Hematopoietic multipotent progenitor cell treated with erythropoietin and hydrocortisone succinate and interleukin-3 and kit ligand, for 15 days (in vitro differentiated cells): Measurements from ENCODE around the gene TPH1.

Experiments
- DNase-seq: peaks from one replicate; pipeline ENCODE4 v3.0.0-alpha.2; 2015; ENCODE audit warnings: low spot score

The TPH1 gene

DNA sequence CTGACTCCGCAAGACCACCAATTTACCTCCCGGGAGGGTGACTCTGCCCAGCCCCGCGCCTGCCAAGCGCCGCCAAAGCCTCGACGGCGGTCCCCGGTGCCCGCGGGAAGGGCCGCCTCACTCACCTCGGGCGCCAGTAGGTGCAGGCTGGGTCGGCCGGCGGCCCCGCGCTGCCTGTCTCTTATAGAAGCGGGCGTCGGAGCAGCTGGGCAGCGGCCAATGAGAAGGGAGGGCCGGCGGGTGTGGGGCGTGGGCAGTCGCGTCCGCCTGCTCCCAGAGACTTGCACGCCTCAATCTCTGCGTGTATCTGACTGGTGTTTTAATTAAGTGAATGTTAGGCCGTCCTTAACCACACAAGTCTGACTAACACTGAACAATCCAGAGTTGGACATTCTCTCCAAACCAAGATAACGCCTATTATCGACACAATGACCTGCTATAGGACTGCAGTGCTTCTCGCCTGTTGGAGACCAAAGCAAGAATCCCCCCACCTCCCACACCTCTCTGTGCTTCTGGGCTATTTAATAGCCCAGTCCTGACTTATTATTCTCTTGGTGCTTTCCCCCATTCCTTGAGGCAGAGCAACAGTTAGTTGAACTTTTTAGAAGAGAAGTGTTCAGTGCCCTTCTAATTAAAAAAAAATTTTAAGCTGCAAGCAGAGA lies at the start of gene TPH1:
TPH1 (minus strand) TSS at position 154 of the 662 bp plus-strand sequence. CDS start 5,507 bp downstream, outside the sequence.
- no peak for DNase-seq

DNA sequence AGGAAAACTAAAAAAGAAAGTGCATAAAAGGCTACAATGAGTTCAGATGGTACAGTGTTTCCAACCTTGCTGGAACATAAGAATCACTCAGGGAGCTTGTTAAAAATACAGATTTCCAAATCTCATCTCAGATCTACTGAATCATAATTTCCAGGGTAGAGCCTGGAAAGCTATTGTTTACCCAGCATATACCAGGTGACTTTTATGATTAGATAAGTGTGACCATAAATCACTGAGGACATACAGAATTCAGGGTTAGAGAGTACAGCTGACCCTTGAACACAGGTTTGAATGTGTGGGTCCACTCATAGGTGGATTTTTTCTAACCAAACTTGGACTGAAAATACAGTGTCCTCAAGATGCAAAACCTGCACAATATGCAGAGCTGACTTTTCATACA lies 47.9 kb upstream of the TPH1 start:
- DNase-seq = no peak

DNA sequence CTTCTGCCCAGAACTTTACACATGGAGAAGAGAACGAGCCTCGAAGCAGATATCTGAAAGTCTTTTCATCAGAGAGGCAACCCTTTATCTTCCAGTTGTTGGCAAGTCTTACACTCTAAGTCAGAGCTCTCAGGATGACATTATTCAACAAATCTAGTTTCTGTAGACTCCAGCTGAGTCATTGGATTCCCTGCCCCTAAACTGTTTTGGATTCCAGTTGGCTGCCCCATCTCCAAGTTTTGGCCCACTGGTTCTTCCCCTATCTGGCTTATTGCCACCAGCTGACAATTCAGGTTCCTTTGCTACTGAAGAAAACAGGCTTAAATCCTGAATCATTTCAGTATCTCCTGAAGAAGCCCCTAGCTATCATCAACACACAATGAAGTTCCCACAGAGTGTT lies 45.7 kb upstream of the TPH1 start:
- DNase-seq = no peak

DNA sequence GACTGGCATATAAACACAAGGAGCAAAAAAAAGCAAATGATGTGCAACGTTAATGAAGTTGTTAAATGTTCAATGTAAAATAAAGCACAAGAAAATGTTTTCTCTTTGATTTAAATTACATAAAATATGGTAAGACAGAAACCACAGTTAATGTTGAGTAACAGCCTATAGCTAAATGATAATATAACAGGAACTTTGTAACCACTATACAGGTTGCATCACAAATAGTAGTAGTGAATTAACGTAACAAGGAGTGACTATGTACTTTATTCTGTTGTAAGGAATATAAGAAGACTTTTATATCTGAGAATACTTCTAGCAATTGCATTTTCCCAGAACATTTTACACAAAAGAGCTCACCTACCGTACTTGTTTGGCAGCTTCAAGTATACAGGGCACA lies 42.9 kb upstream of the TPH1 start:
- DNase-seq = no peak

DNA sequence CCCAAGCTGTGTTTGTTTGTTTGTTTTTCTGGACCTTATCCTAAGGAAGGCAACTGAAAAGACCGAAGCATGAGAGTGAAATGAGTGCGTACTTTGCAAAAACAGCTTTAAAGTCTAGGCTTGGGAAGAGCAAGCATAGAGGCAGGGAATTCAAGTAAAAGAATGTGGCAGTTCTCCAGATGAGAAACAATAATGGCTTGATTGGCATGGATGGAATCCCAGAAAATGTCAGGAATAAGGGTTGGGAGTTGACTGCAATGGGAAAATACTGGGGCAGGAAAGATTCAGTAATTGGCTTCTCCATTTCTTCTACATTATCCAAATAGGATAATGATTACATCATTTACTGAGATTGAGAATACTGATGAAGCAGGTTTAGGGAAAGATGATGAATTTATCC lies 42.3 kb upstream of the TPH1 start:
- no peak for DNase-seq

DNA sequence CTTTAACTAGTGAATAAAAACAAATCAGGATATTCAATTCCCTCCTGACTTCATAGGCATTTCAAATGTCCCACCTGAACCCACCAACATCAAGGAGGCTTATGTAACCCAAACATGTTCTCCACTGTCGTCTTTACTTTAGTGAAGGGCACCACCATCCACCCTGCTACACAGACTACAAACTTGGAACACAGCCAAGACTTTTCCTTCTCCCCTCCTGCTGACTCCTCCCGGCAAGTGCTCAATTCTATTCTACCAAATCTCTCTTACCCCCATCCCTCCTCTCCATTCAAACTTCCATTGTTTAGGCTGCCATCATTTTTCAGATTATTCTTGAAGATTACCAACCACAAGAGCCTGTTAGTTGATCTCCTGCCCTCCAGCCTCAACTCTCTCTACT lies 35.5 kb upstream of the TPH1 start:
- DNase-seq = no peak

DNA sequence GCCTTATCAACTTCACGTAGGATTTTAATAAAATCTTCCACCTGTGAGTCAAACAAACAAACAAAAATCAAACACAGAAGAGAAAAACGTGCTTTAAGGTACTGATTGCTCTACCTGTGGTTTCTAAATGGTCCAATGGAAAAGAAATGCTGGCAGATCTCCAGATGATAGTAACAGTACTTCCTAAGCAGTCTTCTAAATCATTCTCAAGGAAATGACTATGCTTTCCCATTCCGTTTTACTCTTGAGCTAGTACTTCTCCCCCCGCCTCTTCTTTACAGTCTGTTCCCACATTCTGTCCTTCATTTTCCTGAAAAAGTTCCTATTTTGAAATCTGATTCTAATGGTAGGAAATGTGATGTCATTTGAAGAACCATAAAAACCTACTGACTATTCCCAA lies 34.4 kb upstream of the TPH1 start:
- no peak for DNase-seq

DNA sequence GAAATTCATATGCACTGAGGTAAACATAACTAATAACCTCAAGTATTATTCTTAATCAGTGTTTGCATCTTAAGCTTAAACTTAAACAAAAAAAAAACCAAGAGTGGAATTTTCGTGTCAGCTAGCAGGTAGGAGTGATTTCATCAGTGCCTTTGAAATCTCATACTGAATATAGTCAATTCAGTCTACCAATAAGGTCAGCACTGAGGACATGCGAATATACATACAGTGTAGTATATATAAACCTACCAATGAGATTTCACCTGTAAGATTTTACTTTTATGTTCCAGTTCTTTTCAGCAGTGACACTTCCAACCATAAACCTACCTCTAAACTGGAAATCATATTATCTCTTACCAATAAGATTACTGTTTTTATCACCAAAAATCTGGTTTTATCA lies 32.8 kb upstream of the TPH1 start:
- DNase-seq = no peak

DNA sequence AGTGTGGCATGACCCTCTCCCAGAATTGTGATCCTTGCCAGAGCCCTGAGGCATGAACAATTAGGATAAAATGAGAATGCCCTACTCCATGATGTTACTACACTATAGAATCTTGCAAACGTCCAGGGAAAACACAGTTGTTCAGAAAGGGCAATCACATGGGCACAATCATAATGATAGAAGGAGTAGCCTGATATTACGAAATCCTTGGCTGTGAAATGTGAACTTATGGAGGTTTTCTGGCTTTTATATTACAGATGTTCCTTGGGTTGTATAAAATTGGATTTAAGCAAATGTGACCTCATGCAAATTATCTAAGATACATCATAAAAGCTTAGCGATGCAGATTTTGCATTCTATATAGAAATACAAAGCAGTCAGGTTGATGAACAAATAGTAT lies 29.4 kb upstream of the TPH1 start:
- DNase-seq = no peak

DNA sequence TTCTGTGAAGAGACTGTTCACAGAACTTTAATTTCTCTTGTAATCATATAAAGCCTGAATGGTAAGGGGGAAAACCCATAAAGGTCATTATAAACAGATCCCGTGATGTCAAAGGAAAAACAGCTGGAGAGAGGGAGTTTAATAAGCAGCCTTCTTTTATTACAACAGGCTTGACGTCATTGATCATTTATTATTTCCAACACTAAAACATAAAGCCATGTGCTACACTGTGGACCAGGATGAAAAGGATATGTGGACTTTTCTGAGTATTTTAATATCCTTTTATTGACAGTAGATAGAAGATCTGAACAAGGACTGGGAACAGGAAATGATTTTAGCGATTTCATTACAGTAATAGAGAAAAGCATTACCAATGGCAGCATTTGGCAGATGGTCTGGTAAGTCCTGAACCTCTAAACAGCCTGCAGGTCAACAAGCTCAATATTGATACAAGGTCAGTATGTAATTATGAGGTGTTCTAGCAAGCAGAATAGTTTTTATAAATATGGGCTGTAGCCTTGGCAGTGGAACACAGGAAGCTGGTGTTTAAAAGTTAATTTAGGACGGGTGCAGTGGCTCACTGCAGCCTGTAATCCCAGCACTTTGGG lies 25.1 kb upstream of the TPH1 start:
- DNase-seq = no peak

DNA sequence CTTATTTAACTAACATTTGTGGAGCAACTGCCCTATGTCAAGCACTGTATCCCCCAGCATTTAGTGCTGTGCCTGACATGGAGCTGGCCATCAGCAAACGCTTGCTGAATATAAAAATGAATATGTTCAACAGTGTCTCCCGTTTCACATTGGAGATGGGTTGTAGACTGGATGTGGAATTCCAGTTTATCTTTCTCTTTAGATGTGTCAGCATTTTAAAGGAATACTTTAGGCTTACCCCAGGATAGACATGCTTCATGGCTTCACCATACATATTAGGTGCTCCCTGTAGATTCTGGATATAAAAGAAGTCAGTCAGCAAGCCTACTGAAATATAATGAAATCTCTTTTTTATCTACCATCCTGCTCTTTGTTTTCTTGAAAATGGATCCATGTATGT lies 21.3 kb upstream of the TPH1 start:
- no peak for DNase-seq

DNA sequence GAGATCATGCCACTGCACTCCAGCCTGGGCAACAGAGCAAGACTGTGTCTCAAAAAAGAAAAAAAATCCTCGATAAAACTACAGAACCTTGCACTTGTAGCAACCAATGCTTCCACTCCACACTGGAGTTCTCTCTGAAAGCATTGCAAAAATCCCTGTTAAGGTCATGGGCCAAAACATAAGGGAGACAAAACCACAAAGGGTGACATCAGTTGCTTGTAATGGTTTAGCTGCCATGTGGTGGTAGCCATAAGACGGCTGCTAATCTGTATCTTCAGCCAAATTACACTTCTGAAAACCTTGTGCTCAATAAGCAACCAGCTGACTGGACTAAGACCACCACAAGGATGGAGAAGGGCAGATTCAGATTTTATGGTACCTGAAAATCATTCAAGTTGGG lies 20.6 kb upstream of the TPH1 start:
- no peak for DNase-seq

DNA sequence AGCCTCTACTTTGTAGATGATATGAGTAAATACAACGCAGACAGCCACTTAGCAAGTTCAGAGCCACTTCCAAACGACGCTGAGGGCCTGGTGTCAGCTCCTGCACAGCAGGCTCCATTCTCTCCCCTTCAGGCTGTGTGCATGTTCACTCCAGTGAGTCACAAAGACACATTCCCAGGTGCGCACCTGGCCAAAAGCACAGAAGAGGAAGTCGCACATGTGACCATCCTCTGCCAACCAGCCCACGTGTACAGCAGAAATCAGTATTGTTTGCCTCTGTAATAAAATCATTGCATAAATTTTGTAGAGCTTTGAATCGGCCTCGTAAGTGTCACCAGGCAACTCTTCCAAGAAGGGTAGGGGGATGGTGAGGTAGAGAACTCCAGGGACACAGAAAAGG lies 19.5 kb upstream of the TPH1 start:
- DNase-seq = no peak

DNA sequence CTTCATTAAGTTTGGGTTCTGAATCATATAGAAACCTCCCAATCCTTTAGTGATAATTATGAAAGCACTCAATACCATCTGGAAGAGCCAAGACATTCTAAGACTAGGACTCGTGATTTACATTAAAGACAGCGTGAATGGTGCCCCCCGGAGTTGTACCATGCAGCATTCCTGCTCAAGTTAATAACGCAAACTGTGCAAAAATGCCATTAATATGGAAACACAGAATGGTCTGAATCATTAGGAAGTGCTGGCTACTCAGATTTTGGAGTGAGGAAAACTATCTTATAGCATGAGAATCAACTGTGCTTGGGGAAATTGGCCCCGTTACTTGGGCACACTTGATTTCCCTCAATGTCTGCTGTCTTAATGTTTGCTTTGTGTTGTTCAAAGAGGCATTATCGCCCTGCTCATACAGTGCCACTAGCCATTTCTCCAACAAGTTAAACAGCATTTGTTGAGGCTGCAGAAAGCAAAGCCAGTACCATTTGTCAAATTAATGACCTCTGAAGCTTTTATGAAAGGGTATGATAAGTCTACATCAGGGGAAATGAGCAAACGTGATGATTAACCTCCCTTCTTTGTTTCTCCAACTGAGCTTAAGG lies 18.5 kb upstream of the TPH1 start:
- DNase-seq = no peak

DNA sequence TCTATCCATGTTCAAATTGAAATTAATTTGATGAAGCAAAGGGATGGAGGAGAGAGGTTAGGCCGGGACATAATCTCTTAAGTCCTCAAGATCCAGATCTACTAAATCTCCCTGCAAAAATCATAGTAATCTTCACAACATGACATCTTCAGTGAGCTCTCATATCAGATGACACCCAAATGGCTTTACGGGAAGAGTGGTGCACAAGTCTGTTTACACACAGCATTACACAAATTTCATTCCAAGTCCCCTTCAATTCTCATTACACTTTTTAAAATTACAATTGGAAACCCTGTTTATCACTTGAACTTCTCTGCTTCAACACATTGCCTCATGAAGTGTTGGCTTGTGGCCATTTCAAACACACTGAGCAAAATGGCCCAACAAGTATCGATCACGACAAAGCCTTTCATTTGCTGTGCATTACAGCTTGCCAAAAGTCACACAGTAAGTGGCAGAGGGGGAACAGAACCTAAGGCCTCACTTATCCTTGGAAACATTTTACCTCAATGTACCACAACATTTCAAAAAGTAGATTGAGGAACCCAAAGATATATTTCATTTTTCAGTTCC lies 17.9 kb upstream of the TPH1 start:
- no peak for DNase-seq

DNA sequence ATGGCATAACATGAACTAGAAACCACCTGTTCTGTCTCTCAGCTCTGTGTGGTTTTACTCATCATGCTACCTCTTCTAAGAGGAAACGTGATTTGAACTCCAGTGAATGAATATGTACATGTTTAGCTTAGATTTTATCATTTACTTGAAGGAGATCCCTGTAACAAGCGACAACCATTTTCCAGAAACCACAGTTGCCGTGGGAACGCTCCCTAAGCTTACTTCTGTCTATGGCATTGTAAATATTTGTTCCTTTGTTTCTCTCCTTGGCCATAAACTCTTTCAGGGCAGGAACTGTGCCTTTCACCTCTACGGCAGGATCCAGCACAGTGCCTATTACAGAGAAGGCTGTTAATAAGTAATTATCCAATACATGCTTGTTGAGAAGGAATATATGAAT lies 17.1 kb upstream of the TPH1 start:
- no peak for DNase-seq

DNA sequence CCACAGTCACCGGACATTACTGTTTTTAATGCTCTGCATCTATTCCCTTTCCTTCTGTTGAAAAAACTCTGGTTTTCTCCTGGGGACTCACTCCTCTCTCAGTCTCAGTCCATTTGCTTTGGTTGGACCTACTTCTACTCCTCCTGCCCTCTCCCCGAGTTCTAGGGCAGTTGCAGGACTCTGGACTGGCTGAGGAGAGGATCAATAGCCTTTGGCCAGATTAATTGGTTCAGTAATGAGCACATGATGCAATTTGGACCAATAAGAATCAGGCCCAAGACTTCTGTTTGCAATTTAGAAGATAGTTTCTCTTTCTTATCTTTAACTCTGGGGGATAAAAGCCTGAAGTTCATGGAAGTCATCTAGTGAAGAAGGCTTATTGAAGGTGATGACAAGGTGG lies 15.3 kb upstream of the TPH1 start:
- no peak for DNase-seq

DNA sequence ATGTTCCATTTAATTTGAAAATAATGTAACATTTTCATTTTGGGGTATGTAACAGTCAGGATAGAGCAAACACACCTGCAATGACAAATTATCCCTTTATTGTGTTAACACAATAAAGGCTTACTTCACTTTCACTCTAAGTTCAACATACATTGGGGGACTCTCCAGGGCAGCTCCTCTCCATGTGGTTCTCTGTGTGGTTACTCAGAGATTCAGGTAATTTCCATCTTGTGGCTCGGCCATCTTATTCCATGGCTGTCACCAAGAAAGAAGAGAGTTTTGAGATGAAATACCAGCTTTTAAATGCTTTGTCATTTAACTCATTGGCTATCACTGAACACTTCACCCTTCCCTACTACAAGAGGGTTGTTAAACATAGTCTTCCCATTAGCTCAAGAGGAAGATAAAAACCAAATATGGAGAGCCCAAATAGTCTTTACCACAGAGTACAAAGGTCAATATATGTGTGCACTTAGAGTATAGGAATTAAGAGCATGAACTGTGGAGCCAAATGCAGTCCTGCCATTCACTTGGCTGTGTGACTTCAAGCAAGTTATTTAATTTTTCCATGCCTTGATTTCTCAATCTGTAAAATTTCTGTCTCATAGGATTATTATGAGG lies 10.6 kb upstream of the TPH1 start:
- no peak for DNase-seq

DNA sequence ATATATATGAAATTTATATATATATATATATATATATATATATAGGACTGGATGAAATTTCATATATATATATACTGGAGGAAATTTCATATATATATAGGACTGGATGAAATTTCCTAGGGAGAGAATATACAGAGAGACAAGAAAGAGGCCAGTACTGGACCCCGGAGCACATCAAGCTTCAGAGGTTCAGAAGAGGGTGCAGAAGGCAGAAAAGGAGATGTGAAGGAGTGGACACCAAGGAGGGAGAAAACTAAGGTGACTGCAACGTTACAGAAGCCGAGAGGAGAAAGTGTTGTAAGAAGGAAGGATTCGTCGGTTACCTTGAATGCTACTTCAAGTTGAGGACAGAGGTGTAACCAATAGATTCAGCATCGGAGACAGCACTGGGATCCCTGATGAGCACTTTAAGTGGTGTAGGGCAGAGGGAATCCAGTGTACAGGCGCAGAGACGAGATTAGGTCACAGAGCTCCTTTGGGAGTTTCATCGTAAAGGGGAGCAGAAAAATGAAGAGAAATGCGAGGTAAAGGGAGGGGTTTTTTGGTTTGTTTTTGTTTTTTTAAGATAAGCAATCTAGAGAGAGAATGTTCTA lies 8.5 kb upstream of the TPH1 start:
- DNase-seq = no peak

DNA sequence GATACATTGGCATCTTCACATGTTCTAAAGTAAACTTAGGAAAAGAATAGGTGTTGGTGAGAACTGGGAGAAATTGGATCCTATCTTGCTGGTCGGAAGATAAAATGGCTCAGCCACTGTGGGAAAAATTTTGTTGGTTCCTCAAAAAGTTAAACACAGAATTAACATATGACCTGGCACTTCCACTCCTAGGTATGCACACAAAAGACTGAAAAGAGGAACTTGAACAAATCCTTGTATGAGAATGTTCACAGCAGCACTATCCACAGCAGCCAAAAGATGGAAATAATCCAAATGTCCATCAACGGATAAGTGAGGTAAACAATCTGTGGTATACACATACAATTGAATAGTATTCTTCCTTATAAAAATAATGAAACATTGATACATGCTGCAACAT lies 4.8 kb upstream of the TPH1 start:
- DNase-seq = no peak

DNA sequence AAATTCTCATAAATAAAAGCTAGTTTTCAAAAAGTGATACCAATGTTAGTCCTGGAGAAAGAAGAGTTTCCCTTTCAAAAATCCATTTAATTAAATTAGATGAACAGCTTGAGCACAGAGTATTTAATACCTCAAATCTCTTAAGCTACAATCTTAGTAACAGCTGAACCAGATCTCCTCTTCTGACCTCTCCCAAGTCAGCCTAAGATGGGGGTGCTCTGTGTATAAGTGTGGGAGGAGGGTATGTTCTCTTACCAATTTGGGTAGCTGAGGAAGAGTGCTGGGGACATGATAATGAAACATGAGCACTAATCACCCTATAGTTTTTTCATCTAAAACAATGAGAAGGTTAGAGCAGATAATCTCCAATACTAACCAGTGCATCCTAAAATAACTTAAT lies 9.6 kb downstream of the TPH1 start:
- no peak for DNase-seq

DNA sequence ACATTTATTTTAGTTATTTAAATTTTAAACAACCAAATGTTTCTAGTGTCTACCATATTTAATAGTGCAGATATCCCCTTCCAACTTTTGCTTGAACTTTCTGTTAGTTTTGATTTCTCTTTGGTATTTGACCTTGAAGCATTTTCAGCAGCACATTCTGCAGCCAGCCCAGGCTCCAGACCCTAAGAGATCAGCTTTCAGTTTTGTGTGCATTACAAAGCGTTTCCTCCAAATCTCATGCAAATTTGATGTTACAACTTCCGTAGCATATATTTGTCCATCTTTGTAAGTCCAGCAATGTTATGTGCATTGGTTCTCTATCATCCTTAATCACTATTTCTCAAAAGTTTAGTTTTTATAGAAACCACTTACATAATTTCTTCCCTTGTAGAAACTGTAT lies 18.6 kb downstream of the TPH1 start:
- no peak for DNase-seq

DNA sequence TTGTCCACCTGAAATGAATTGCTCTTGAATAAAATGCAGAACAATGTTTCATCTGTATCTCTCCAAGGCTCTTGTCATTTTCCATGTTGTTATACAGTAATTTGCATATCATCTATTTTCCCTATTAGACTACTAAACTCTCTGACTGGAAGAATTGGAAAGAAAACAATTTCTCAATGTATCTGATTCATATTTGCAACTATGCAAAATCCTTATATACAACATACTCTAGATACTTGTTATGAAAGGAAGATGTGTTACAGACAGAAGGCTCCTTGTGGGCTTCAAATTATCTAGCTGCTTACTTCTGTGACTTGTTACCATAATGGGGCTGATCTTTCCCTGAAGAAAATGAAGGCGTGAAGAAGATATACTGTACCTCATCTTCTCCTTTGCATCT lies 23.6 kb downstream of the TPH1 start:
- DNase-seq = no peak
